Thoracic aorta (tissue), 2 donors: Measurements from ENCODE around the gene CHP2. TPM values are rescaled to one million over a fixed set of nuclear protein-coding genes. Genes with fewer than 3 reads are reported as not detected.

ENCODE experiments used
- ATAC-seq: fragments of 150-250 bp; one replicate; pipeline ENCODE4 v1.8.0; 2017; ENCODE audit warnings: low read depth; ENCODE audit not compliant: insufficient number of reproducible peaks, low FRiP score
- DNase-seq: peaks from one replicate; pipeline ENCODE4 v3.0.0-alpha.2; 2020; ENCODE audit warnings: low spot score
- H3K27ac ChIP-seq, 2 donors: fragments of 200-600 bp; sonication (generic); 1 replicate in 1 of 2; 2 replicates in 1 of 2; pipeline ENCODE4 v1.5.1; 2016; ENCODE audit warnings: mild to moderate bottlenecking in 2 of 2, moderate library complexity in 2 of 2
- H3K27me3 ChIP-seq: fragments of 200-600 bp; sonication (generic); replicated peaks from 2 replicates; pipeline ENCODE4 v1.6.0; 2016; ENCODE audit warnings: mild to moderate bottlenecking; ENCODE audit not compliant: insufficient read depth
- H3K36me3 ChIP-seq: fragments of 200-600 bp; sonication (generic); one replicate; pipeline ENCODE4 v1.5.1; 2016
- H3K4me1 ChIP-seq, 2 donors: fragments of 200-600 bp; sonication (generic); 1 replicate in 1 of 2; 2 replicates in 1 of 2; pipeline versions ENCODE4 v1.5.1 to v1.6.0; 2016; ENCODE audit warnings: low read depth in 2 of 2, mild to moderate bottlenecking in 1 of 2; ENCODE audit not compliant: control insufficient read depth in 1 of 2
- H3K4me3 ChIP-seq: fragments of 200-600 bp; sonication (generic); 2 replicates; pipeline ENCODE4 v1.5.1; 2016; ENCODE audit warnings: mild to moderate bottlenecking
- H3K9me3 ChIP-seq: fragments of 200-600 bp; sonication (generic); 2 replicates; pipeline ENCODE4 v1.5.1; 2016
- CTCF ChIP-seq: fragments of 200-600 bp; sonication (generic); IDR thresholded peaks from one replicate; pipeline ENCODE4 v1.5.1; 2019; ENCODE audit warnings: antibody characterized with exemption
- total RNA-seq, 2 donors: library from RNA; depleted of rRNA; stranded (reverse); fragments of >200 nt; gene quantifications; one replicate each; pipeline versions ENCODE4 v1.1.0 to v1.2.3, GENCODE V29; 2016

CHP2 gene
- total RNA-seq, 2 donors from 2014 or later: not detected

GRCh38 chr16:23757116-23757515, 2.3 kb downstream of the CHP2 start:
- TF ChIP-seq CTCF: no peak

GRCh38 chr16:23757937-23758619, 3.3 kb downstream of the CHP2 start:
- Histone ChIP-seq H3K27ac (no peak overlapping the region), H3K27me3 (no peaks in the 10 kb centered on the region), H3K4me3 (no peak overlapping the region), H3K4me1 (peaks cover 3 to 8% of the 10 kb centered on the region in 2 donors), H3K36me3 (no peaks in the 10 kb centered on the region), H3K9me3 (no peaks in the 10 kb centered on the region)
- TF ChIP-seq CTCF: no peak
- ATAC-seq (no peak), DNase-seq (no peak)

More at GRCh38 chr16:23757116-23757515, 2.3 kb downstream of the CHP2 start:
- Histone ChIP-seq H3K27me3 (no peaks in the 10 kb centered on the region), H3K9me3 (no peaks in the 10 kb centered on the region), H3K27ac (no peak overlapping the region), H3K4me3 (no peak overlapping the region), H3K4me1 (peaks cover 3 to 8% of the 10 kb centered on the region in 2 donors), H3K36me3 (no peaks in the 10 kb centered on the region)
- no peak for DNase-seq
- ATAC-seq: no peak

DNA sequence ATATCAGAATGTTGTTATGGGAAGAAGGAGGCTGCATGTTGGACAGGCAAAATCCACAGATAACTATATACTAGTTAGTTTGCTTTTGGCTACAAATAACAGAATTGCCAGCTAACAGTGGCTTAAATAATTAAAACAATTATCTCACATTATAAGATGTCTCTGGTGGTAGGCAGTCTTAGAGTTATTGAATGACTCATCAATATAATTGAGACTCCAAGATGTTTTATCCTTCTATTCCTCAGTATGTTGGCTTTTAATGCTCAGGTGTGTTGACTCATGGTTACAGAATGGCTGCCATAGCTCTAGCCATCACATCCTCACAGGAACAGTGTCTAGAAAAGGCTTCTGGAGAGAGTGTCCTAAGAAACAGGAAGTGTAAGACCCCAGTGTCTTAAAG, 11.1 kb downstream of the CHP2 start:
- no peak overlapping the region for H3K27ac ChIP-seq
- H3K36me3 ChIP-seq: no peaks in the 10 kb centered on the region
- no peaks in the 10 kb centered on the region for H3K4me1 ChIP-seq
- DNase-seq (no peak), ATAC-seq (no peak)
- no peak for TF ChIP-seq CTCF
- no peak overlapping the region for H3K4me3 ChIP-seq
- no peaks in the 10 kb centered on the region for H3K27me3 ChIP-seq
- no peaks in the 10 kb centered on the region for H3K9me3 ChIP-seq

GRCh38 chr16:23768581-23768980, 13.8 kb downstream of the CHP2 start:
- ATAC-seq (no peak), DNase-seq (no peak)
- Histone ChIP-seq H3K4me3 (no peak overlapping the region), H3K27ac (no peak overlapping the region), H3K27me3 (no peaks in the 10 kb centered on the region), H3K36me3 (no peaks in the 10 kb centered on the region), H3K9me3 (no peaks in the 10 kb centered on the region), H3K4me1 (no peaks in the 10 kb centered on the region)
- no peak for TF ChIP-seq CTCF

DNA sequence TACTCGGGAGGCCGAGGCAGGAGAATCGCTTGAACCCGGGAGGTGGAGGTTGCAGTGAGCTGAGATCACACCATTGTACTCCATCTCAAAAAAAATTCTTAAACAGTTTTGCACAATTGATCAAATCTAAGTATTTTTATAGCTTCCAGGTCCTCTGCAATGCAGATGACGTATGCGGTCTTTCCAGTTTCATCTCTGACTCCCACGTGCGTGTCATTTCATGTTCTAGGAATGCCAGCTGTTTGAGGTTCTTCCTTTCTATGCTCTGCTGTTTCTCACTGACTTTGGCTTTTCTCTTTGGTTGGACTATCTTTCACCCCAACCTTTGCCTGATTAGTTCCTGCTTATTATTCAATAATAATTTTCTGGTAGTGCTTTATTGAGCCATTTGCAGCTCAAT, 16.2 kb downstream of the CHP2 start:
- H3K27me3 ChIP-seq: no peaks in the 10 kb centered on the region
- H3K36me3 ChIP-seq: no peaks in the 10 kb centered on the region
- no peaks in the 10 kb centered on the region for H3K4me1 ChIP-seq
- no peak for TF ChIP-seq CTCF
- ATAC-seq (no peak), DNase-seq (no peak)
- no peak overlapping the region for H3K27ac ChIP-seq
- H3K9me3 ChIP-seq: no peaks in the 10 kb centered on the region
- no peak overlapping the region for H3K4me3 ChIP-seq
